ENCODE measurements around the gene TGFB2.
"Not testable (repeated sequence)": the region's sequence is repeated elsewhere in the genome, so short reads cannot be mapped to it uniquely, and the experiment has no call there.

TGFB2 gene

GRCh38 chr1:218344814-218345672 is at the start of gene TGFB2:
Gene TGFB2 (plus strand): TSS chr1:218345336. CDS start chr1:218346702, 1,366 bp downstream.
- no peak for DNase-seq (ENCODE audit: low read depth in 1 of 2, low spot score in 1 of 2)

- DNase-seq (ENCODE audit: low read depth in 1 of 2, low spot score in 1 of 2), result no peak
These were observed 49.0 kb upstream of the TGFB2 start for GRCh38 chr1:218296162-218296561.

GRCh38 chr1:218297461-218297860 is 47.7 kb upstream of the TGFB2 start:
- no peak for DNase-seq (ENCODE audit: low read depth in 1 of 2, low spot score in 1 of 2)

- DNase-seq (ENCODE audit: low read depth in 1 of 2, low spot score in 1 of 2), result no peak
These were observed 47.3 kb upstream of the TGFB2 start for GRCh38 chr1:218297867-218298266.

GRCh38 chr1:218298398-218298797 is 46.7 kb upstream of the TGFB2 start:
- DNase-seq (ENCODE audit: low read depth in 1 of 2, low spot score in 1 of 2), result no peak

- no peak for DNase-seq (ENCODE audit: low read depth in 1 of 2, low spot score in 1 of 2)
These were observed 45.7 kb upstream of the TGFB2 start for GRCh38 chr1:218299416-218299815.

GRCh38 chr1:218301217-218301616 is 43.9 kb upstream of the TGFB2 start:
- DNase-seq (ENCODE audit: low read depth in 1 of 2, low spot score in 1 of 2), result no peak

GRCh38 chr1:218302155-218302554 is 43.0 kb upstream of the TGFB2 start:
- no peak for DNase-seq (ENCODE audit: low read depth in 1 of 2, low spot score in 1 of 2)

- DNase-seq (ENCODE audit: low read depth in 1 of 2, low spot score in 1 of 2), result no peak
These were observed 41.8 kb upstream of the TGFB2 start for GRCh38 chr1:218303176-218303879.

GRCh38 chr1:218304281-218305039 is 40.7 kb upstream of the TGFB2 start:
- no peak for DNase-seq (ENCODE audit: low read depth in 1 of 2, low spot score in 1 of 2)

- no peak for DNase-seq (ENCODE audit: low read depth in 1 of 2, low spot score in 1 of 2)
These were observed 39.6 kb upstream of the TGFB2 start for GRCh38 chr1:218305472-218306064.

GRCh38 chr1:218312509-218312908 is 32.6 kb upstream of the TGFB2 start:
- DNase-seq (ENCODE audit: low read depth in 1 of 2, low spot score in 1 of 2), result no peak

GRCh38 chr1:218314316-218314715 is 30.8 kb upstream of the TGFB2 start:
- no peak for DNase-seq (ENCODE audit: low read depth in 1 of 2, low spot score in 1 of 2)

- no peak for DNase-seq (ENCODE audit: low read depth in 1 of 2, low spot score in 1 of 2)
These were observed 29.5 kb upstream of the TGFB2 start for GRCh38 chr1:218315638-218316037.

- no peak for DNase-seq (ENCODE audit: low read depth in 1 of 2, low spot score in 1 of 2)
These were observed 28.1 kb upstream of the TGFB2 start for GRCh38 chr1:218317061-218317460.

GRCh38 chr1:218320182-218320581 is 25.0 kb upstream of the TGFB2 start:
- not testable (repeated sequence) for DNase-seq (ENCODE audit: low read depth in 1 of 2, low spot score in 1 of 2)

GRCh38 chr1:218322762-218323161 is 22.4 kb upstream of the TGFB2 start:
- DNase-seq (ENCODE audit: low read depth in 1 of 2, low spot score in 1 of 2), result no peak

- no peak for DNase-seq (ENCODE audit: low read depth in 1 of 2, low spot score in 1 of 2)
These were observed 21.4 kb upstream of the TGFB2 start for GRCh38 chr1:218323568-218324225.

GRCh38 chr1:218324226-218324580 is 20.9 kb upstream of the TGFB2 start:
- no peak for DNase-seq (ENCODE audit: low read depth in 1 of 2, low spot score in 1 of 2)

- DNase-seq (ENCODE audit: low read depth in 1 of 2, low spot score in 1 of 2), result no peak
These were observed 16.4 kb upstream of the TGFB2 start for GRCh38 chr1:218328769-218329168.

Measured in activated CD4-positive, alpha-beta T cell treated with anti-CD3 and anti-CD28 coated beads, Interleukin-2, amount 50 U/mL, for 24 hours (primary cell).